ENCODE results near the gene ABCD3. TPM values are rescaled to one million over a fixed set of nuclear protein-coding genes. Genes with fewer than 3 reads are reported as not detected.

Gene ABCD3
- total RNA-seq, 1 donor from 2014 or later = 22.3 TPM

GRCh38 chr1:94524531-94524930 is 106.3 kb downstream of the ABCD3 start:
- no peak overlapping the region for H3K4me3 ChIP-seq (ENCODE audit: low read depth, low read length)
- no peak for TF ChIP-seq CTCF (conservative IDR thresholded peaks at IDR 0.05; ENCODE audit: low read depth, low read length)
- DNase-seq (ENCODE audit: low read depth) = no peak

GRCh38 chr1:94526152-94526980 is 108.2 kb downstream of the ABCD3 start:
- no peak overlapping the region for H3K4me3 ChIP-seq (ENCODE audit: low read depth, low read length)
- no peak for TF ChIP-seq CTCF (conservative IDR thresholded peaks at IDR 0.05; ENCODE audit: low read depth, low read length)
- no peak for DNase-seq (ENCODE audit: low read depth)

GRCh38 chr1:94527447-94528031 is 109.3 kb downstream of the ABCD3 start:
- H3K4me3 ChIP-seq (ENCODE audit: low read depth, low read length) = no peak overlapping the region
- peak; percentile 40 for DNase-seq (ENCODE audit: low read depth)
- peak; percentile 31 for TF ChIP-seq CTCF (conservative IDR thresholded peaks at IDR 0.05; ENCODE audit: low read depth, low read length)

GRCh38 chr1:94528299-94528698 is 110.1 kb downstream of the ABCD3 start:
- DNase-seq (ENCODE audit: low read depth) = no peak
- no peak overlapping the region for H3K4me3 ChIP-seq (ENCODE audit: low read depth, low read length)
- peak; percentile 10 for TF ChIP-seq CTCF (conservative IDR thresholded peaks at IDR 0.05; ENCODE audit: low read depth, low read length)

- no peak for TF ChIP-seq CTCF (conservative IDR thresholded peaks at IDR 0.05; ENCODE audit: low read depth, low read length)
- H3K4me3 ChIP-seq (ENCODE audit: low read depth, low read length) = no peak overlapping the region
- no peak for DNase-seq (ENCODE audit: low read depth)
Measured at GRCh38 chr1:94528826-94529225, 110.6 kb downstream of the ABCD3 start.

GRCh38 chr1:94529416-94529815 is 111.2 kb downstream of the ABCD3 start:
- H3K4me3 ChIP-seq (ENCODE audit: low read depth, low read length) = no peak overlapping the region
- DNase-seq (ENCODE audit: low read depth) = no peak
- no peak for TF ChIP-seq CTCF (conservative IDR thresholded peaks at IDR 0.05; ENCODE audit: low read depth, low read length)

All from epithelial cell of proximal tubule (primary cell).